ENCODE data around the gene NR5A2.

DNA sequence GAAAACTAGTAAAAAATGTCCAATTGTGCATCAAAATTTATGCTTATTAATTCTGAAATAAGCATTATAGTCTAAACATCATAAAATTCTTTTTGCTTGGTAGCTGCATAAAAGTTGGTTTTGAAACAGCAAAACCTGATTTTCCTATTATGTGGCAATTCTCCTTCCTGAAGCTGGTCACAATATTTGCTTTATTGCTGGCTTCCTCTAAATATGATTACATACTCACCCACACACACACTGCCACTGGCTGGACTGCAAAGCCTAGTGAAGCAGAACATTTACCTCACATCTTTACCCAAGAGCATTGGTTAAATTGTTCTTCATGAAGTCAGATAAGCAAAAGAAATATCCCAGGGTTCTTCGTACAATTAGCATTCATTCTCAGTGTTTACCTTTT is 103.0 kb downstream of the NR5A2 start:
- TF ChIP-seq, protein P1, sequence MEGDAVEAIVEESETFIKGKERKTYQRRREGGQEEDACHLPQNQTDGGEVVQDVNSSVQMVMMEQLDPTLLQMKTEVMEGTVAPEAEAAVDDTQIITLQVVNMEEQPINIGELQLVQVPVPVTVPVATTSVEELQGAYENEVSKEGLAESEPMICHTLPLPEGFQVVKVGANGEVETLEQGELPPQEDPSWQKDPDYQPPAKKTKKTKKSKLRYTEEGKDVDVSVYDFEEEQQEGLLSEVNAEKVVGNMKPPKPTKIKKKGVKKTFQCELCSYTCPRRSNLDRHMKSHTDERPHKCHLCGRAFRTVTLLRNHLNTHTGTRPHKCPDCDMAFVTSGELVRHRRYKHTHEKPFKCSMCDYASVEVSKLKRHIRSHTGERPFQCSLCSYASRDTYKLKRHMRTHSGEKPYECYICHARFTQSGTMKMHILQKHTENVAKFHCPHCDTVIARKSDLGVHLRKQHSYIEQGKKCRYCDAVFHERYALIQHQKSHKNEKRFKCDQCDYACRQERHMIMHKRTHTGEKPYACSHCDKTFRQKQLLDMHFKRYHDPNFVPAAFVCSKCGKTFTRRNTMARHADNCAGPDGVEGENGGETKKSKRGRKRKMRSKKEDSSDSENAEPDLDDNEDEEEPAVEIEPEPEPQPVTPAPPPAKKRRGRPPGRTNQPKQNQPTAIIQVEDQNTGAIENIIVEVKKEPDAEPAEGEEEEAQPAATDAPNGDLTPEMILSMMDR (conservative IDR thresholded peaks at IDR 0.05): no peak
- TF ChIP-seq EZH2 (IDR thresholded peaks at IDR 0.05; ENCODE audit: low read depth): no peak

Measured in PC-9 (cell line).